ENCODE measurements around the gene GIPC2.

DNA sequence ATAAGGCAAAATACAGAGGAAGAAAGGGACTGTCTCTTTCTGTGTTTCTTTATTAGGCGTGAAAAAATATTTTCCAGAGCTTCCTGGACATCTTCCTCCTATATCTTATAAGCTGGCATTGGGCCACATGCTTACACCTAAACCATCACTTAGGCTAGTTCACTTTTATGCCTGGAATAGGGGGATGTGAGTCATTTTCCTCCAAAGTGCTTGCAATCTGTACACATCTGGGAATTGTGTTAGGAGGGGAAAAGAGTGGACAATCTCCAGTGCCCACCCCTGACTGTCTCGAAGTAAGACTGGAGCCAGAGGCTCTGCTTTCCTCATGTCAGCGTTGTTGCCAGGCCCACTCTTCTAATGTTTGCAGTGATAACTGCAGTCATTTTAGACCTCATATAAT is 29.9 kb downstream of the GIPC2 start:
- TF ChIP-seq, protein P1, sequence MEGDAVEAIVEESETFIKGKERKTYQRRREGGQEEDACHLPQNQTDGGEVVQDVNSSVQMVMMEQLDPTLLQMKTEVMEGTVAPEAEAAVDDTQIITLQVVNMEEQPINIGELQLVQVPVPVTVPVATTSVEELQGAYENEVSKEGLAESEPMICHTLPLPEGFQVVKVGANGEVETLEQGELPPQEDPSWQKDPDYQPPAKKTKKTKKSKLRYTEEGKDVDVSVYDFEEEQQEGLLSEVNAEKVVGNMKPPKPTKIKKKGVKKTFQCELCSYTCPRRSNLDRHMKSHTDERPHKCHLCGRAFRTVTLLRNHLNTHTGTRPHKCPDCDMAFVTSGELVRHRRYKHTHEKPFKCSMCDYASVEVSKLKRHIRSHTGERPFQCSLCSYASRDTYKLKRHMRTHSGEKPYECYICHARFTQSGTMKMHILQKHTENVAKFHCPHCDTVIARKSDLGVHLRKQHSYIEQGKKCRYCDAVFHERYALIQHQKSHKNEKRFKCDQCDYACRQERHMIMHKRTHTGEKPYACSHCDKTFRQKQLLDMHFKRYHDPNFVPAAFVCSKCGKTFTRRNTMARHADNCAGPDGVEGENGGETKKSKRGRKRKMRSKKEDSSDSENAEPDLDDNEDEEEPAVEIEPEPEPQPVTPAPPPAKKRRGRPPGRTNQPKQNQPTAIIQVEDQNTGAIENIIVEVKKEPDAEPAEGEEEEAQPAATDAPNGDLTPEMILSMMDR (IDR thresholded peaks at IDR 0.05) = no peak
- TF ChIP-seq TCF7L2 (IDR thresholded peaks at IDR 0.05; ENCODE audit: low read depth, low read length) = no peak
- no peak for TF ChIP-seq SIN3A (IDR thresholded peaks at IDR 0.05; ENCODE audit: borderline replicate concordance, insufficient read depth, low read depth, low read length)

Data from Panc1 (cell line).